ENCODE results near the gene CHRNE.

Gene CHRNE

GRCh38 chr17:4903051-4903818, at the start of gene CHRNE:
Gene CHRNE (minus strand): TSS chr17:4903098. CDS start chr17:4903063, 35 bp downstream.
- peak; percentile 91 for DNase-seq

- DNase-seq = no peak
Observed at GRCh38 chr17:4951486-4951885, 48.6 kb upstream of the CHRNE start.

GRCh38 chr17:4950746-4951204, 47.9 kb upstream of the CHRNE start, which contains the start of gene ENO3:
Gene ENO3 (plus strand): TSS chr17:4951119. CDS start chr17:4951830, 711 bp downstream.
- peak; percentile 57 for DNase-seq

GRCh38 chr17:4950075-4950745, 47.3 kb upstream of the CHRNE start:
- DNase-seq = peak; percentile 87

- peak; percentile 81 for DNase-seq
Observed at GRCh38 chr17:4949321-4950074, 46.6 kb upstream of the CHRNE start.

- peak; percentile 91 for DNase-seq
Observed at GRCh38 chr17:4948931-4949320, 46.0 kb upstream of the CHRNE start.

- peak; percentile 97 for DNase-seq
Observed at GRCh38 chr17:4948166-4948930, 45.5 kb upstream of the CHRNE start, which contains the start of gene PFN1. Gene PFN1 (minus strand): TSS chr17:4948530. CDS start chr17:4948394, 136 bp downstream.

GRCh38 chr17:4947411-4948165, 44.7 kb upstream of the CHRNE start:
- peak; percentile 75 for DNase-seq

GRCh38 chr17:4947010-4947410, 44.1 kb upstream of the CHRNE start:
- peak; percentile 51 for DNase-seq

- DNase-seq = no peak
Observed at GRCh38 chr17:4946312-4946976, 43.5 kb upstream of the CHRNE start.

- DNase-seq = no peak
Observed at GRCh38 chr17:4945944-4946280, 43.0 kb upstream of the CHRNE start.

GRCh38 chr17:4945176-4945943, 42.5 kb upstream of the CHRNE start:
- DNase-seq = peak; percentile 92

- no peak for DNase-seq
Observed at GRCh38 chr17:4944554-4945175, 41.8 kb upstream of the CHRNE start.

GRCh38 chr17:4944163-4944553, 41.3 kb upstream of the CHRNE start:
- DNase-seq = peak; percentile 89

- DNase-seq = no peak
Observed at GRCh38 chr17:4942760-4943508, 40.0 kb upstream of the CHRNE start.

GRCh38 chr17:4941319-4941610, 38.4 kb upstream of the CHRNE start:
- DNase-seq = peak; percentile 38

GRCh38 chr17:4940555-4941318, 37.8 kb upstream of the CHRNE start:
- peak; percentile 49 for DNase-seq

- peak; percentile 100 for DNase-seq
Observed at GRCh38 chr17:4939796-4940554, 37.1 kb upstream of the CHRNE start, which contains the start of the genes RNF167 and SLC25A11. Gene RNF167 (plus strand): TSS chr17:4940268. CDS start chr17:4940910, 642 bp downstream. Gene SLC25A11 (minus strand): TSS chr17:4940046. CDS start chr17:4939910, 136 bp downstream.
